ENCODE measurements around the gene CHRDL2.
A peak's percentile ranks its signal among the peaks of the same experiment; 100 is the strongest.

Gene CHRDL2

DNA sequence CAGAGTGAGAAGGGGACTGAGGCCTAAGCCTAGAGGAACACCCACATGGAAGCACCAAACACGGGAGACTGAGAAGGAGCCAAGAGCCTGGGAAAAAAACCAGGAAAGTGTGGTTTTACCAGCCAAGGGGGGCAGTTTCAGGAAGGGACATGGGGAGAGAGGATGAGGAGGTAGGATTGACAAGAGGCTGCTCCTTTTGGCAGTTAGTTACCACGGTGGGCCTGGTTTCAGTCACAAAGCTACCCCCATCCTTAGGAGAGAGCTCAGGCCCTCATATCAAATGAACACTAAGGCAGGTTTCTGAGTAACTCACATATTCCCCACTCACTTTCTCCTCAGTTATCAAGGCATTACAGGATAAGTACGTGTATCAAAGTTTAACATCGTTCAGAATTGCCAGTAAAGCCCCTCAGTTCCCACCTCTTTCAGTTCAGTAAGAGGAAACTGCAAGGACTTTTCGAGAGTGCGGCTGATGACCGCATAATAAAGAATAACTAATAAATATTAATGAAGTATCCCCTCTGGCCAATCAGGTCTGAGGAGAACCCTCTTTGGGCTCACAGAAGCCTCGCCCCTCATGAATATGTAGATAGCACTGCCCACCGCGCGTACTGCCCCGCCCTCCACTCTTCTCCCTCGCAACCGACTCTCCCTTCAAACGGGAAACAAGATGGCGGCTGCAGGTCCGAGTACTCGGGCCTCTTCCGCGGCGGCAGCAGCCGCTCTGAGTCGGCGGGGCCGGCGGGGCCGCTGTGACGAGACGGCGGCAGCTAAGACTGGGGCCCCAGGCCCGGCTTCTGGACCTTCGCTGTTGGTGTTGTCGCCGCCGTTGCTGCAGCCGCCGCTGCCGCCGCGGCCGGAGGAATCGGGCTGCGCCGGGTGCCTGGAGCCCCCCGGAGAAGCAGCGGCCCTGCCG lies 17.2 kb upstream of the CHRDL2 start, which contains the start of gene RNF169:
Gene RNF169, plus strand, starts transcription at position 639 of the 916 bp plus-strand sequence. Its CDS starts 32 bp downstream, at position 671.
- DNase-seq = peak; percentile 91

DNA sequence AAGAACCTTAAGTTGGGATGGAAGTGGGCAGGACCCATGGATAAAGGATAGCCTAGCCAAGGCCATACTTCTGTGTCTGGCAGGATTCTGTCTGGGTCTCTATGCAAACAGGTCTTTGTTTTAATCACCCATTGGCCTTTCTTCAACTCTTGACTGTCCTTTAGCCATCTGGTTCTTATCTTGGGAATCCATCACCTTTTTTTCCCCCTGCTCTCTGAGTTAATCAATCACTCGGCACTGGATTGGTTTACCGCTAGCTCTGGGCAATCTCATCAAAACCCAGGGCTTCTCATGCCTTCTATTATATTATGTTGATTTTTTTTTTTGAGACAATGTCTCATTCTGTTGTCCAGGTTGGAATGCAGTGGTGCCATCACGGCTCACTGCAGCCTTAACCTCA lies 15.6 kb upstream of the CHRDL2 start:
- DNase-seq = no peak

DNA sequence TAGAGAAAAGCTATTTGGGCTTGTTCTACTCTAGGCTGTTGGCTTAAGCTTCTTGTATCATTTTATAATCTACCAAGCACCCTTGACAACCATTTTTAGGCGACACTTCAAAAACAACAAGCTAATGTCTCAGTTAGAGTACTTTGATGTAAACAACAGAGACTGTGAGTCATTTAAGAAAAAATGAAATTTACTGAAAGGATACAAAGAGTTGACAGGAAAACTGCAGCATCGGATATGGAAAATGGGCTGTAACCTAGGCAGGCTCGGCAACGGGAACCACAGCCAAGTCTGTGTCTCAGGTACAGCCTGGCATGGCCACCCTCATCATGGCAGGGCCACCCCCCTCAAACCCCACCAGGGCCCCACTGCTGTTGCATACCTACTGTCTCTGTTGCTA lies 13.1 kb upstream of the CHRDL2 start:
- no peak for DNase-seq

DNA sequence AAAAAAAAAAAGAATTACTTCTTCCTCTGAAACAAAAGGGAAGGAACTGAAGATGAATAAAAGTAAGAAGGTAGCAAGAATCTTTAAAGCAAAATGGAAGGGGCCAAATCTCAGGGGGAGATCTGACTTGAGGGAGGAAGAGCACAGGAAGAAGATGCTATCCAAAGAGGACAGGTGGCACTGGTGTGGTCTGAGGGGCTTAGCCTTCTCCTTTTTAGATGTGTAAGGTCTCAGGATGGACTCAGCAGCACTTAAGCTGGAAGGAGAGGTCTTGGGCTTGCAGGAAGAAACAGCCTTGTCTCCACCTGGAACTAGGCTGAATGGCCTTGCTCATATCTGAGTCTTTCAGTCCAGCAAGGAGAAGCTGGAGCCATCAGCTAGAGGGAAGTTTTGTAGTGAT lies 12.4 kb upstream of the CHRDL2 start:
- no peak for DNase-seq

DNA sequence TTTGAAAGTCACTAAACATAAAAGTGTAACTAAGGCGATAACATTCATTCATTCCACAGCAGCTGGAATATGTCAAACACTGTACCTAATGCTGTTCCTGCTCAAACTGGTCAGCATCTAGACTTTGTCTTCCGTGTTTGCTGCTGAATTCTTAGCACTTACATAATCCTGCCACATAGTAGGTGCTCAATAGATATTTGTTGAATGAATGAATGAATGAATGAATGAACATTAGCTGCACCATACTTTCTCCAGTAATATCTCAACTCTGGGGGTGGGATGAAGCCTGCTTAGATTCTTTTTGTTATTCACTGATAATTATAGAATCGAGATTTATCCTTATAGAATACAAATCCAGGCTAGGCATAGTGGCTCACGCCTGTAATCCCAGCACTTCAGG lies 10.8 kb upstream of the CHRDL2 start:
- DNase-seq = no peak

DNA sequence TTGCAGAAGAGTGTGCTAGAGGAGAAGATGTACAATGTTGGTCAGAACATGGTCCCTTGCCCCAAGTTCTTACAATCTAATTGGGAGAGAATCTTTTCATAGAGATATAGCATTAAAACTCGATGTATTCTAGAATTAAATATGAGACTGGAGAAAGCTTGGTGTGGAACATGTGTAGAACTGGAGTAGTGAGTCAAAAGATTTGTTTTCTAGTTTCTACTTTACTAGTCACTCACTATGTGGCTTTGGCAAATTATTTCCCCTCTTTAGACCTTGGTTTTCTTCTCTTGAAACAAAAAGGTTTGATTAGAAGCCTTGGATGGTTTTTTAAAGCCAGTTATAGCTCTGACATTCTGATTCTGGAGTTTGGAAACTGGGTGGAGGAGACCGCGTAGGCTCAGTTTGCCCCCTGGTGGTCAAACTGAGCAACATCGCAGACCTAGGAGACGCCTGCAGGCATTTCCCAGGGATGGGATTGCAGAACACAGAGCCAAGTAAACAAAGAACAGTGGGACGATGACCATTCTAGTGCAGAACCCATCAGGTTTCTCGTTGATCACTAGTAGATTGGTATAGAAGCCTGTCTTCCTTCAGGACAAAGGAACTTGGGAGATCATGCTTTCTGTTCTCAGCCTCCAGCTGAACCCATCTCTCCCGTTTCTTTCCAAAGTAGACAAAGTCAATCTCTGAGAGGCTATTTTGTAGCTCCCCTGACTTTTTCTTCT lies 8.5 kb upstream of the CHRDL2 start:
- DNase-seq = peak; percentile 33

DNA sequence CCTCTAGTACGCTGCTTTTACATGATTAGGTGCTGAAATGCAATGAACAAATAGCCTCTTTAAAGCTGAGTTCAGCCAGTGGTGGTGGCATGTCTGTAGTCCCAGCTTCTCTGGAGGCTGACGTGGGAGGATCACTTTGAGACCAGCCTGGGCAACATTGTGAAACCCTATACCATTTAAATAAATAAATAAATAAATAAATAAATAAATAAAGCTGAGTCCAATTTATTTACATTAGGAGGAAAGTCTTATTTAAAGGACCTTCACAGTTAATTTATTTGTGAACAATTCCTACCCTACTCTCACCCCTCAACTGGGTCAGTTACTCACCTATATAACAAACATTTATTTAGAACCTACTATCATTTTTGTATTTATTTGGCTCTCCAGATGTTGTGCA lies 4.8 kb upstream of the CHRDL2 start:
- no peak for DNase-seq

DNA sequence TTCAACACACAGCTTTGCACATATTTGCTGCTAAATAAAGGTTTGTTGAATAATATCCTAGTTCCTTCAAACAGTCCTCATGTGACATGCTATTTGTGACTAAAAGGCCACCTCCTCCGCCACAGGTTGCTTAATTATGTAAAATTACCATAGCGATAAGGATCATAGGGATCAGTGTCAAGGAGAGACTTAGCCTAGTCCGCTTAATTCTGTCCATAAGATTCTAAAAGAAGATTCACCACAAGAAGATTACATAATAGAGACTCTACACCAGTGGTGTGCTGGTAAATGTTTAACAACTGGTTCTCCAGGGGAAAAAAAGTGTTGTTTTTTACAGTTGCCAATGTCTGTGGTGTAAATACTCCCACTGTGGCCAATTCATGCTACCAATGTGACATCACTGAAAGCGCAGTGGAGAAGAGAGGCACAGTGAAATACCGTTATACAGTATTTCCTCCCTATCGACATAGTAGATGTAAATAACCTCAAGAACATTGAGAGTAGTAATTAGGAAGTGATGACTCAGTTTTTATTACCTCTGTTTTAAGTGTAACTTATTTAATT lies 4.2 kb upstream of the CHRDL2 start:
- no peak for DNase-seq

DNA sequence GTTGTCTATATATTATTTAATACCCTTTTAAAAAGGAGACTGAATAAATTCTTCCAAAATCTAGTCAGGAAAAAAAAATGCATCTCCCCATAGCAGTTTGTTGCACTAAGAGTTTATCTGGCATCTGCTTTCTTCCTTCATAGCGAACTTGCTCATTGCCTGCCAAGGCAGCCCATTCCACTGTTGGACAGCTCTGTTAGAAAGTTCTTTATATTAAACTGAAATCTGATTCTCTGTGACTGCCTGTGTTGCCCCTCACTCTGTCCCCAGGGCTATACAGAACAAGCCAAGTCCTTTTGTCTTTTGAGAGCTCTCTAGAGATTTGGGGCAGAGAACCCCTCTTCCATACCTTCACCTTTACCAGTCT lies 3.3 kb upstream of the CHRDL2 start:
- DNase-seq = no peak

DNA sequence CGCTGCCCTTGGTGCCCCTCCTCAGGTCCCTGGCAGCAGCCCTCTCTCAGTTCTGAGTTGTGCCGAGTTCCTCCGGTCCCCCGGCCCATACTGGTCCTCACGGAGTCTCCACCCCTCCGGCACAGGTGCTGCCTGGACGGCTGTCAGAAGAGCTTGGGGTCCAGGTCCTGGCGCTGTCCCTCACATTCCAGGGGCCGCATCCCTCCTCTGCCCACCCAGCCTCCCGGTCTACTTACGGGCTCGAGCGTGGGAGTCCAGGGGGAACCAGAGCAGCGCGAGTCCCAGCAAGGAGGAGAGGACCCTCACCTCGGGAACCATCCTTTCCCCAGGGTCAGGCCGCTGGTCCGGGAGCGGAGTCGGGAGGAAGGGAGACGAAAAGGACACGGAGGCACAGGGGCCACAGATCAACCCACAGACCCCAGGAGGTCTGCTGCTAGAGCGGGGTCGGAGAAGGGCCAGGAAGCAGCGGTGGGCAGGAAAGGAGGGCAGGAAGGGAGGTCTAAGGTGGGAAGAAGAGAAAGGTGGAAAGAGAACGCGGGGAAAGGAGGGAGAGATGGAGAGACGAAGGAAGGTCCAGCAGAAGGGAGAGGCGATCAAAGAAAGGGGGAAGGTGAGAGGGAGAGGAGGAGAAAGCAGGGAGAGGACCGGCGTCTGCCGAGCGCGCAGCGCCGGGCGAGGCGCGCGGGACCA lies 510 bp downstream of the CHRDL2 start:
- DNase-seq = no peak

DNA sequence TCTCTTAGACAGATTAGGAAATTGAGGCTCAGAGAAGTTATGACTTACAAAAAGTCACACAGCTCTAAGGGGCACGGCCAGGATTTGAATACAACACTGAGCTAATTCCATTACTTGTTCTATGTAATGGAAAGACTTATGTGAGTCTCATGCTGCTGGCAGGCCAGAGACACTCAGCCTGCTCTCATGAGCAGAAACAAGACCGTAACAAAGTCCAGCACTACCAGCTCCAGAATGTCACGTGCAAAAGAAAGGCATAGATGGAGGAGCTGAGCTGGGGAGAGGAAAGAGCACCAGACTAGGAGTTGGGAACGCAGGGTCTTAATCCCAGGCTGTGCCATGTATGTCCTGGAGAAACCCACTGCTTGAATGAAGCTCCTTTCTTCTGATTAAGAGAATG lies 1.8 kb downstream of the CHRDL2 start:
- no peak for DNase-seq

DNA sequence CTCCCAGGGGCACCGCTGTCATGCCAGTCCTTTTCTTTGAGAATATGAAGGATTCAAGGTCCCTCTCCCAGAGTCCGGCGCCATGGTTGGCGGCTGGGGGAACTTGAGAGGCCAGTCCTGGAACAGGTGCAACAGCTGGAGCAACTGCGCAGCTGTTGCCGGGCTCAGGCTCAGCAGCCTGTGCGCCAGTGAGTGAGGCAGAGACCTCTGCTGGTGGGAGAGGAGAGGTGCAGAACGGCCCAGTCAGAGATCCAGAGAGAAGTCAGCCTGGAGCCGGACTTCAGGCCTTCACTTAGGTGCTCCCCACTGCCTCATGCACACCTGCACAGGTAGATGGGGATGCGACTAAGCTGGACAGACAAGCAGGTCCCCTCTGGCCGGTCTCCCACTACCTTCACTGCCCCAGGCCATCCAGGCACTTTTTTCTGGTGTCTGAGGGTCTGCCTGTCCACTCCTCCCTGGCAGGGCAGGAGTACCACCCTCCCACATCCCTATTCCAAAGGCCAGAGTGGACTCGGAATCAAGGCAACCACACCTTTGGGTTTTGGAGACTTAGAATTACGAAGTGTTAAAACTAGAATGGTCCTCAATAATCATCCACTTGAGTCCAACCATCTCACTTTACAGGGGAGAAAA lies 4.6 kb downstream of the CHRDL2 start:
- DNase-seq = peak; percentile 6

DNA sequence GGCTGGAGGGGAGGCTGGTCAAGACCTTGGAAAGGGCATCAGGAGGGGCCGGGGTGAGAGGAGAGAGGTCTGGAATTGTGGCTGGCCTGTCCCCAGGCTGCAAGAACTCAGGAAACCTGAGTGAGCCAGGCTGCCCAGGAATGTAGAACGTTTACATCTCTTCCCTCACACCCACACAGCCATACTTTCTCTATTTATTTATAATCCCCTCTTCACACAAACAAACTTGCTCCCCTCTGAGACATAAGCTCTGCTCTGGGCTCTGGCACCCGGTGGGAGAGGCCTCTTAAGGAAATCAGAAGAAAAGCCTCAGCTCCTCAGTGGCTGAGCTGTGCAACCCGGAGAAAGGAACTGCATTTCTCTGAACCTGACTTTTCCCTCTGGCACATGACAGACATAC lies 5.5 kb downstream of the CHRDL2 start:
- DNase-seq = no peak

DNA sequence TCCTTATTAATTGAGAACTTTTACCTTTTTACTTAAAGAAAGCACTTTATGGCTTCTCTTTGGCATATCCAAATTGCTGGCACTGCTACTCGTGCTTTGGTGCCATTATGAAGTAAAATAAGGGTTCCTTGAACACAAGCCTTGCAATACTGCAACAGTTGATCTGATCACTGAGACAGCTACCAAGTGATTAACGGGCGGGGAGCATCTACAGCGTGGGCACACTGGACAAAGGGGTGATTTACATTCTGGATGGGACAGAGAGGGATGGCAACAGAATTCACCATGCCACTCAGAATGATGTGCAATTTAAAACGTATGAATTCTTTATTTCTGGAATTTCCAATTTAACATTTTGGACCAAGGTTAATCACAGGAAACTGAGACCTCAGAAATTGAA lies 7.7 kb downstream of the CHRDL2 start:
- DNase-seq = no peak

DNA sequence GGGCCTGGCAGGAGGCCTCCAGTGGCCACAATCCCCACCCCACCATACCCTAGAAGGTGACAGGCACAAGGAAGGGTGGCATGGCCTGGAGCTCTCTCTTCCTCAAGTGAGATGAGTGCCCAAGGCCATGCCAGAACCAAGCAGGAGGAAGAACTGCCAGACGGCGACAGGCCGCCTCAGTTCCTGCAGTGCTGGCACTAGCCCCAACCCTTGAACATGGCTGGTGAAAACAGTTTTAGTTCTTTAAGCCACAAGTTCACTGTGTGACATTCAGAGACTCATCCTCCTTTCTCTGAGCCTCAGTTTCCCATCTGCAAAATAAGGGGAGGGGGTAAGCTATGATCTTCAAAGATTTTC lies 9.8 kb downstream of the CHRDL2 start:
- DNase-seq = no peak

DNA sequence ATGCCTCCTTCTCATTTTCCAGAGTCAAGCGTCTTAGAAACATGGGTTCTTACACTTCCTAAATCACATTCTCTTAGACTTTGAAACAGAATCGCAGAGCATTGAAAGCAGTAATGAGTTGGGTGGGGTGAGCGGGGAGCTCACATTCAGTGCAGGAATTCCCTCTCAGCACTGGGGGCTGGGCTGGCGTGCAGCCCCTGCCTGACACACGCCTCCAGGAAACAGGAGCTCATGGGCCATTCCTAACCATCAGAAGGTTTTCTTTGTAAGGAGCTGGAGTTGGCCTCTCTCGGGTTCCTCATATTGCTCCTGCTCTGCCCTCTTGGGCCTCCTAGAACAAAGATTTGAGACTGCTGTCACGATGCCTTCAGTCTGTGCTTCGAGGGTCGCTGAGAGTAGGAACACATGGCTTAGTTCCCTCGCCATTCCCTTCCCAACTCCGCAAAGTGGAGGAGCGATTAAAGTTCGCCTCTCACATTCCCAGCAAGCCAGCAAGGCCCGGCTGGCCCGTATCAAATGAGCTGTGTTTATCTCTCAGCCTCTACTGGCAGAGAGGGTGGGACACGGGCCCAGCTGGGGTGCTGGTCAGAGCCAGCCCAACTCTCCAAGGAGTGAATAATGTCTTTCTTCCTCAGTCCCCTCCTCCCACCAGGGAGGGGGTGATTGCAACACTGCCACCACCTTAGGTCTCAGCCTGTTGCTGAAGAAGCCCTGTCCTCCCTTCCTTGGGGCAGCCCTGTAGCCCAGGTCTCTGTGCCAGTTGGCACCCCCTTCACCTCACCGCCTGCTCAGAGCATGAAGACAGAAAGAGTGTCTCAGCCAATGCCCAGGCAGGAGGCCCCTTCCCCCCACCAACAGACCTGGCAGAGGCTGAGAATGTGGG lies 10.4 kb downstream of the CHRDL2 start:
- DNase-seq = no peak

DNA sequence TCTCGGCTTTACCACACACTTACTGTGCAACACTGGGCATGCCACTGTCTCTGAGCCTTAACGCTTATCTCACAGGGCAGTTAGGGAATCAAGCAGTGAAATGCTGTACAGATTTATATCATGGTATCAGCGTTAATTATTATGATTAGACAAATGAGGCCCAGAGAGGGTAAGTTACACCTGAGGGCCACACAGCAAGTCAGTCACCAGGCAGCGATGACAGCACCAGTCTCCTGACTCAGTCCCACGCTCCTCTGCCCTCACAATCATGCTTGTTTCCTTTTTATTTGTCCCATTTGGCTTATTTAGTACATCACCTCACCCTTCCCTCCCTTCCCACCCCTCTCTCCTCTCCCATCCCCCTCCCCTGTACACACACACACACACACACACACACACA lies 12.2 kb downstream of the CHRDL2 start:
- DNase-seq = no peak

DNA sequence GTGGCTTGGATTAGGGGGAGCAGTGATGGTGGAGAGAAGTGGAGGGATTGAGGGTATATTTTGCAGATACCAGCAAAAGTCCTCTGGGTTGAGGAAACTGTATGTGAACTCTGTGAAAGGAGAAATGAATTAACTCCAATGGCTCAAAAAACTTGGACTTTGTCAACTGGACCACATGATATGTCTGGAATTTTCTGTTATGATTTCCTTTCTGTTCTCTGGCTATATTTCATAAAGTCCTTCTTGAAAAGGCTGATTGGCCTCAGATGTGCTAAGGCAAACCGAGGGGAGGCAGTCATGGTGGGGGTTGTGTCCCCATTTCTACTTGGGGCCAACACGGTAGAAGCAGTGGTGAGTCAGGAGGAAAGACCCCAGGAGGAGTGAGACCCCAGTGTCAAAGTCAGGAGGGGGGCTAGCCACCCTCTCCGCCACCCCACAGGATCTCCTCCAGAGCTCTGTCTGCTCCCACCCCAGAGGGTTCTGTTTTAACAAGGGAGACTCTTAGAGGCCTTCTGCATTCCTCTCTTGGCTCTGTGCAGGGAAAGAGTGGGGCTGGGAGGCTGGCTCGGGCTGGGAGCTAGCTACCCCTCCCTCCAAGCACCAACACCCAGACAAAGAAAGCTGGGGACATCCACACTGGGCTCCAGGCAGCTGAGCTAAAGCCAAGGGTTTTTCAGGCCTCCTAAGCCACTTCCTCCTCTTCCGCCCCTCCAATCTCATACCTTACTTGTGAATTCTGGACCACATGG lies 13.8 kb downstream of the CHRDL2 start:
- no peak for DNase-seq

DNA sequence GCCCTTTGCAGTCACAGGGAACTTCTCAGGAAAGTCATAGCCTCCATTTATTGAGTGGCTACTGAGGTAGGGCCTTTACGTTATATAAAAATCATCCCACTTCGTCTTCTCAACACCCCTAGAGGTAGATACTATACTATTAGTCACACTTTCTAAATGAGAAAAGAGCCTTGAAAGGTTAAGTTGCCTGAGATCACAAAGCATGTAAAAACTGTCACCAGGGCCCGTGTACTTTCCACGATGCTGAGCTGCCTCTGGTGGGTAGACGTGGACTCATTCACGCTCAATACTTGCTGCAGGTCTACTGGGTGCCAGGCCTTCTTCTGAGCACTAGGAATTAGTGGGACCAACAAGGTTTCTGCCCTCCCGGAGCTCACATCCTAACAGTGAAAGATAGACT lies 16.3 kb downstream of the CHRDL2 start:
- DNase-seq = no peak

DNA sequence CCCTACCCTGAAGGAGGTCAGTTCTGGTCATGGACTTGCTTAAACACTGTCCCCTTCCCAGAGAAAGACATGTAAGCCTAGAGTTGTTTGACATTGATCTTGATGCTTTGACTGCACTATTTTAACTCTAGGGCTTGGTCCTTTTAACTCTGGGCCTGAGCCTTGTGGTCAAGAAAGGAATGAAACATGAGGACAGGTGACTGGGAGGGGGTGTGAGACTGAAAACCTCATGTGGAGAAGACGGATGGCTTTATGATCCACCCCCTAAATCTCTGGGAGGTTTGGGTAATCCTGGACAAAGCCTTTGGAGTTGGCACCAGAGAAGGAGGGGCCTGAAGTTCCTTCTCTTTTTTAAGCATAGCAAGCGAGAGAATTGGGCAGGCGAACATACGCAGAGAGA lies 17.5 kb downstream of the CHRDL2 start:
- DNase-seq = no peak

DNA sequence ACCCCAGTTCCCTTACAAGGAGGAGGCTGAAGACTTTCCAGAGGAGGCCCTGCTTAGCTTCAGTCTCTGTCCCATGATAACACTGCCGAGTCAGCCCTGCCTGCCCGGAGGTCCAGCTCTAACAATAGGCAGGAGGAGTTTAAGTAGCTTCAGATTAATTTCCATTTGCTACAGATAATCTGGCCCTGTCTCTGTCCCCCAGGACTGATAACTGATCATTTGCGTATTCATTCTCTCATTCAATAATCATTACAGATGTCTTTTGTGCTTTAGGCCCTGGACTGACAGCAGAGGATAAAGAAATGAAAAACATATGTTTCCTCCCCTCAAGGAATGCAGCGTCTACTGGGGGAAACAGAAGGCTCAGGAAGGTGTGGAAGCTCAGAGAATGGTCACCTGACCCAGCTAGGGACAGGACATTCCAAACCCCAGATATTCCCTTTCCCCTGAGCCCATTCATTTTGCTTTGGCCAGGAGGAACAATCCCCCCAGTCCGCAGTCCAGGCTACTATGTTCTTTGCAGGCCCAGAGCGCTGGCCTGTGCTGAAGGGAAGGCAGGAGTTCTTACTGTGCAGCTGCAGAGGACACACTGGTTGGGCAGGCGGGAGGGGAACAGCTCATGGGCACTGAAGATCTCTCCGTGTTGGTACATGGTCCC lies 20.8 kb downstream of the CHRDL2 start:
- DNase-seq = no peak
